HG03108 (cell line): Measurements from ENCODE around the gene CCNY.

Source experiments
- ATAC-seq: cut with Tn5 transposase; IDR thresholded peaks from one replicate; pipeline ENCODE4 v1.9.1; 2021; ENCODE audit warnings: moderate library complexity; ENCODE audit not compliant: unreplicated experiment

The CCNY gene

DNA sequence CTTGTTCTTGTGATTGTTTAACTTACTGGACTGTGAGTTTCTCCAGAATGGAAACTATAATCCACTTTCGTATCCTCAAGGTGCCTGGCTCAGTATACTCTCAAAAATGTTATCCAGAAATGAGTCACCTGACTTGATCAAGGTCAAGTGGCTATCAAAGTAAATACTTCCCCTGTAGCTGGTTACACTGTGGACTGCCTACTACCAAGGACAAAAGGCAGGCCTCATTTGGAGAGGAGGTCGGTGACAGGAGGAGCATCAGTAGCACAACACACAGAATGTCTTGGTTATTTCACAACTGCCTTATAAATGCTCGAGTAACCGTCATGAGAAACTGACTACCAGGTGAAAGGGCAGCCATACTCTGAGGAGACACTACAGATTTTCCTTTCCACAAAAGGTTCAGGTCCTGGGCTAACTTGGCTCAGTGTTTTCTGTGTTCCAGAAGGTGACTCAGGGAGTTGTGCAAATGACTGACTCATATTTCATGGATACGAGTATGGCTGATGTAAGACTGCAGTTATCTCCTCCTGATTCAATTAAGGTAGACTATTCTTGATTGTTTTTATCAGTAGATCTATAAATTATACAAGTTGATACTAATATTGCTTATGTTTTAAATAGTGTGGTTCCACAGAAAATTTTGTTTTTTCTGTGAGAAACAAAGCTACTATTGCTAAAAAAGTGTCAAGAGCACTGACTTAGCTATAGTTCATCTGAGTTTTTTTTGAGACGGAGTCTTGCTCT is 4.2 kb upstream of the CCNY start:
- no peak for ATAC-seq

DNA sequence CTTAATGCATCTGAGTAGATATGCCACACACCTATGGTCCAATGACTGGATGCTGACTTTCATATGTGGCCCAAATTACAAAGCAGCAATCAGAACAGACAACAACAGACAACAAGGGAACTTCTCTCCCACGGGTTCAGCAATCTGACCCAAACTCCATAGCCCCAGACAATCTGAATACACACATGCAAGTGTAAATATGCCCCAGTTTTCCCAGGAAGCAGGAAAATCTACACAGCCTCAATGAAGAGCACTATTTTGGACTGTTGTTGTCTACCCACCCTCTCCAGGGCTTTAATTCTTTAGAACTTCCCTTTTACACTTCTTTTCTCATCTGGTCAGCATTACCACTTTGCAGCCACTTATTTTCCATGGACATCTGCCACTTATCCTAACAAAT is 2.0 kb upstream of the CCNY start:
- ATAC-seq: no peak

- no peak for ATAC-seq
Measured at GRCh38 chr10:35335133-35336083, 901 bp upstream of the CCNY start.

DNA sequence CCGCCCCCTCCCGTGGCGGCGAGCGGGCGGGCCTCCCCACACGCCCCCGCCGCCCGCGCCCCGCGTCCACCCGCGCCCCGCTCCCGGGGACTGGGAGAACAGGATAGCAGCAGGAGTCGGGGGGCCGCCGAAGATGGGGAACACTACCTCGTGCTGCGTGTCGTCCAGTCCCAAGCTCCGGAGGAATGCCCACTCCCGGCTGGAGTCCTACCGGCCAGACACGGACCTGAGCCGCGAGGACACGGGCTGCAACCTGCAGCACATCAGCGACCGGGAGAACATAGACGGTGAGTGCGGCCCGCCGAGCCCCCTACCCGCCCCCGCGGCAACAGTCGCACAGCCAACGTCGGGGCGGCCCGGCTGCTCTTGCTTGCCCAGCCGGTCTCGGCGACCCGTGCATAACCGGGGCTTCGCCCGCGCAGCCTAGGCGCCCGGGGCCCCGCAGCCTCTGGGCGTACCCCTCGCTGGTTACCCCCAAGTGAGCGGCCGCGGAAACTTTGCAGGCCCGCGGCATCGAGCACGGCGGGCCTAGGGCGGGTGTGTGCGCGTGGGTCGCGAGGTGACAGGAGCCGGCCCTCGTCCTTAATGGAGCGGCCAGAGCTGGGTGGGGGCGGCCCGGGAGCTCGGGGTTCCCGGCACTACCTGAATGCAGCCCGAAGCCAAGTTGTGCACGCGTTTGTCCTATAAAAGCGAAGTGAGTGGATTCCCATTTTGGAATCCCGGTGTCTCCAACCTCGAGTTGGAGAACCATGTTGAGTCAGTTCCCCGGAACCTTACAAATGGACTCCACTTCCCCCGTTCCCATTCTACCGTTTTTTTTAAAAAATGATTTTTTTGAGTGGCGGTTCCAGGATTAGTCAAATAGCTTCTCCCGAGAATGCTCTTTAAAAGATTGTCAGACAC is 863 bp downstream of the CCNY start:
- ATAC-seq: peak; percentile 4

DNA sequence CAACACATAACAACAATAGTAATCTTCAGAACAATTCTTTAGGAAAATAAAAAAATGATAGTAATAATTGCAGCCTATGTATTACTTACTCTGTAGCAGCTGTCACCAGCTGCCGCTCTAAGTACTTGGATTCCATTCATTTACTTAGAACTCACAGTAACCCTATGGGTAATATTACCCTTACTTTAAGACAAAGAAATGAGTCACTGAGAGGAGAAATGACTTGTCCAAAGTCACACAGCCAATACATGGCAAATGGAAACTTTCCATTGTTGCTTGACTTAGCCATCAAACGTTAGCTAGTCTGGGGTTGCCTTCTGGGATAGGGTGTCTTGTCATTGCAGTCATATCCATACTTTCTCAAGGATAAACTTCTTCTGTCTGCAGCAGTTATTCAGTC is 3.6 kb downstream of the CCNY start:
- peak; percentile 35 for ATAC-seq

GRCh38 chr10:35340975-35341374 is 4.7 kb downstream of the CCNY start:
- no peak for ATAC-seq

DNA sequence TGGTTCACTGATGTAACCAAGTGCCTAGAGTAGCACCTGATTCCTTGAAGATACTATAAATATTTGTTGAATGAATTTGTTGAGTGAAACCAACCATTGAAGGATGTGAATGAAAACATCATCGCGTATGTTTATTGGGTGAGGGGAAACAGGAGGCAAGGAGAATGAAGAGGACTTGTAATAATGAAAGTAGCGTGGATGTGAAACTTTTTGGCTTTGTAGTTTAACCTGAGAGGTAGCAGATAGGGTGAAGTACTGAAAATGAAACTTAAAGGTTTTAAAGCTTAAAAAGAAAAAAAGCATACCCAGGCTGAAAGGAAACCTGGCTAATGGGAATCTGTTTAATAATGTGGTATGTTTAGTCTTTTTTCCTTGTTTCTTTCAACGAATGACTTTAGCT is 5.2 kb downstream of the CCNY start:
- ATAC-seq: peak; percentile 75

- ATAC-seq: no peak
Measured at GRCh38 chr10:35342183-35342753, 6.0 kb downstream of the CCNY start.

DNA sequence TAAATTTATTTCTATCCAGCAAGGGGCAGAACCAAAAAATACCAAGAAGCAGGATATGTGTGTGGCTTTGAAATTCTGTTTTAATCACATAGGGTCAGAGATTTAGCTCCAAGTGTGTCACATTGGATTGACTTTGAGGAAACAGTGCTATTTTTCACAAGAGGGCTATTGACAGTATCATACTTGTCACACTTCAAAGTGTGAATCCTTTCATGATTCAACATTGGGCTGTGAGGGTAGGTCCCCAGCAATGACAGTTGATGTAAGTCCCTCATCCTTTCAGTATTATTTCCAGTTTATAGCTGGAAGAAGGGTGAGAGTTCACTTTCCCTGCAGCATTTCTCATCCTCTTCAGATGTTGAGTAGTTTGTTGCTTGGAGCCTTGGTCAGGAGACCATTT is 7.4 kb downstream of the CCNY start:
- no peak for ATAC-seq

DNA sequence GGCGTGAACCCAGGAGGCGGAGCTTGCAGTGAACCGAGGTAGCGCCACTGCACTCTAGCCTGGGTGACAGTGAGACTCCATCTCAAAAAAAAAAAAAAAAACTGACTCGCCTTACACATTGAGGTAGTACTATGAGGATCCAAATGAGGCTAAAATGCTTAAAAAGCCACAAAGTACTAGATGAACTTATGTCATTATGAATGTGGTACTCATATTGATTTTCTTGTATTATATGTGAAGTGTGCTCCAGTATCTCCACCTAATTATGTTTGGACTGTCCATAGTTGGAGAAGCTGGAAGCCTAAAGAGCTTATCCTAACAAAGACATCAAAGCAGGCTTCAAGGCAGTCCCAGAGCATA is 9.1 kb downstream of the CCNY start:
- ATAC-seq: no peak

- ATAC-seq: no peak
Measured at GRCh38 chr10:35346248-35346647, 9.9 kb downstream of the CCNY start.

DNA sequence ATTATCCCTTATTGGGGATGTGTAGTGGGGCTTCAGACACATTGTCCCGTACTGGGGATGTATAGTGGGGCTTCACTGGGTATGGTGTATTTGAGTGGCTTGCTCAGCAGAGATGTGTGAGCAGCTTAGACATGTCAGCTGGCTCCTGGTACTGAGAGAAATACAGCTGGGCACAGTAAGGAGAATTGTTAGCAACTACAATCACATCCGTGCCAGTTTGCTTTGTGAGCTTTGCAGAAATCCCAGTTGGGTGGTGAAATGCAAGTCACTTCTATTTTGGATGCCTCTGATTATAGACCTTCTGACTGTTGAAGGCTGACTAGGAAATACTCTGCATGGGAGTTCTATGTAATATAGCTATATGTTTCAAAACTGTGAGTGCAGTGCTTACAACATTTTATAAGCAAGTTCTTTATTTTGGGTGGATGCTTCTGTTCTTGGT is 10.8 kb downstream of the CCNY start:
- no peak for ATAC-seq

GRCh38 chr10:35347899-35348608 is 11.7 kb downstream of the CCNY start:
- ATAC-seq: no peak

- ATAC-seq: no peak
Measured at GRCh38 chr10:35348609-35349388, 12.5 kb downstream of the CCNY start.

DNA sequence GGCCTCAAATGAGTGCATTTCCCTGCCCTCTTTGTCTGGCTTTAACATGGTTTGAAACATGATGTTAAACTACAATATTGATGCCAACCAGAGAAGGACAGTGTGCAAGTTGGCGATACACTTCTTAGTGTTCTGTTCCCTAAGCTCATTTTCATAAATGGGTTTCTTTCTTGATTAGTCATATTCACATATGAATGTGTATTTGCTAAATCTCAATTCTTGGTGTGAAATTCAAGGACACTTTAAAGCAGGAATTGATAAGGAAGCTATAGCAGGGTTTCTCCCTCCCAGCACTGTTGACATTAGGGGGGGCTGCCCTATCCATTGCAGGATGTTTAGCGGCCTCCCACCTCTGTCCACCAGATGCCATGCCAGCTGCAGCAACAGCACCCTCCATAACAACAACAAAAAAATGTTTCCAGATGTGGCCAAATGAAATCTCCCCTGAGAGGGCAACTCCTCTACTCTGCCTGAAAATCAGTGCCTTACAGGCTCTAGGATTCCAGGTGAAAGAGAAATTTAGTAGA is 13.1 kb downstream of the CCNY start:
- ATAC-seq: no peak

- no peak for ATAC-seq
Measured at GRCh38 chr10:35351021-35351420, 14.7 kb downstream of the CCNY start.

- no peak for ATAC-seq
Measured at GRCh38 chr10:35352097-35352496, 15.8 kb downstream of the CCNY start.

- peak; percentile 43 for ATAC-seq
Measured at GRCh38 chr10:35352512-35352911, 16.2 kb downstream of the CCNY start.

GRCh38 chr10:35353395-35353794 is 17.1 kb downstream of the CCNY start:
- ATAC-seq: no peak
